ENCODE results near the gene C19orf38.

DNA sequence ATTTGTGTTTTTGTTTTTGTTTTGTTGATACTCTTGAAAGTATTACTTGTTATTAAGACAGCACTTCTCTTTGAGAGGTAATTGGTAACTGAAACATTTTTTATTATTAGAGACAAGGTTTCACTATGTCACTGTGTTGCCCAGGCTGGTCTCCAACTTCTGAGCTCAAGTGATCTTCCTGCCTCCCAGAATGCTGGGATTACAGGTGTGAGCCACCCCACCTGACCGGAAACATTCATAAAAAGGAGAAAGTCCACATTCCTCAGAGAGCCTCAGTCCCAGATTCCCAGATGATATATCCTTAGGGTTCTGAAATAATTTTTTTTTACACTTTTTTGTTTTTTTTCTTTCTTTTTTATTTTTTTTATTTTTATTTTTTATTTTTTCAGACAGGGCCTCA is 25.8 kb downstream of the C19orf38 start:
- TF ChIP-seq, protein P1, sequence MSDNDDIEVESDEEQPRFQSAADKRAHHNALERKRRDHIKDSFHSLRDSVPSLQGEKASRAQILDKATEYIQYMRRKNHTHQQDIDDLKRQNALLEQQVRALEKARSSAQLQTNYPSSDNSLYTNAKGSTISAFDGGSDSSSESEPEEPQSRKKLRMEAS (IDR thresholded peaks at IDR 0.05; ENCODE audit: low read depth) = no peak
- TF ChIP-seq, protein P2, sequence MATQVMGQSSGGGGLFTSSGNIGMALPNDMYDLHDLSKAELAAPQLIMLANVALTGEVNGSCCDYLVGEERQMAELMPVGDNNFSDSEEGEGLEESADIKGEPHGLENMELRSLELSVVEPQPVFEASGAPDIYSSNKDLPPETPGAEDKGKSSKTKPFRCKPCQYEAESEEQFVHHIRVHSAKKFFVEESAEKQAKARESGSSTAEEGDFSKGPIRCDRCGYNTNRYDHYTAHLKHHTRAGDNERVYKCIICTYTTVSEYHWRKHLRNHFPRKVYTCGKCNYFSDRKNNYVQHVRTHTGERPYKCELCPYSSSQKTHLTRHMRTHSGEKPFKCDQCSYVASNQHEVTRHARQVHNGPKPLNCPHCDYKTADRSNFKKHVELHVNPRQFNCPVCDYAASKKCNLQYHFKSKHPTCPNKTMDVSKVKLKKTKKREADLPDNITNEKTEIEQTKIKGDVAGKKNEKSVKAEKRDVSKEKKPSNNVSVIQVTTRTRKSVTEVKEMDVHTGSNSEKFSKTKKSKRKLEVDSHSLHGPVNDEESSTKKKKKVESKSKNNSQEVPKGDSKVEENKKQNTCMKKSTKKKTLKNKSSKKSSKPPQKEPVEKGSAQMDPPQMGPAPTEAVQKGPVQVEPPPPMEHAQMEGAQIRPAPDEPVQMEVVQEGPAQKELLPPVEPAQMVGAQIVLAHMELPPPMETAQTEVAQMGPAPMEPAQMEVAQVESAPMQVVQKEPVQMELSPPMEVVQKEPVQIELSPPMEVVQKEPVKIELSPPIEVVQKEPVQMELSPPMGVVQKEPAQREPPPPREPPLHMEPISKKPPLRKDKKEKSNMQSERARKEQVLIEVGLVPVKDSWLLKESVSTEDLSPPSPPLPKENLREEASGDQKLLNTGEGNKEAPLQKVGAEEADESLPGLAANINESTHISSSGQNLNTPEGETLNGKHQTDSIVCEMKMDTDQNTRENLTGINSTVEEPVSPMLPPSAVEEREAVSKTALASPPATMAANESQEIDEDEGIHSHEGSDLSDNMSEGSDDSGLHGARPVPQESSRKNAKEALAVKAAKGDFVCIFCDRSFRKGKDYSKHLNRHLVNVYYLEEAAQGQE (IDR thresholded peaks at IDR 0.05; ENCODE audit: low read depth, low read length) = no peak
- TF ChIP-seq, protein P3, sequence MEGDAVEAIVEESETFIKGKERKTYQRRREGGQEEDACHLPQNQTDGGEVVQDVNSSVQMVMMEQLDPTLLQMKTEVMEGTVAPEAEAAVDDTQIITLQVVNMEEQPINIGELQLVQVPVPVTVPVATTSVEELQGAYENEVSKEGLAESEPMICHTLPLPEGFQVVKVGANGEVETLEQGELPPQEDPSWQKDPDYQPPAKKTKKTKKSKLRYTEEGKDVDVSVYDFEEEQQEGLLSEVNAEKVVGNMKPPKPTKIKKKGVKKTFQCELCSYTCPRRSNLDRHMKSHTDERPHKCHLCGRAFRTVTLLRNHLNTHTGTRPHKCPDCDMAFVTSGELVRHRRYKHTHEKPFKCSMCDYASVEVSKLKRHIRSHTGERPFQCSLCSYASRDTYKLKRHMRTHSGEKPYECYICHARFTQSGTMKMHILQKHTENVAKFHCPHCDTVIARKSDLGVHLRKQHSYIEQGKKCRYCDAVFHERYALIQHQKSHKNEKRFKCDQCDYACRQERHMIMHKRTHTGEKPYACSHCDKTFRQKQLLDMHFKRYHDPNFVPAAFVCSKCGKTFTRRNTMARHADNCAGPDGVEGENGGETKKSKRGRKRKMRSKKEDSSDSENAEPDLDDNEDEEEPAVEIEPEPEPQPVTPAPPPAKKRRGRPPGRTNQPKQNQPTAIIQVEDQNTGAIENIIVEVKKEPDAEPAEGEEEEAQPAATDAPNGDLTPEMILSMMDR (IDR thresholded peaks at IDR 0.05) = no peak
- TF ChIP-seq POLR2AphosphoS5 (IDR thresholded peaks at IDR 0.05; ENCODE audit: low read depth, low read length) = no peak
- TF ChIP-seq, protein P4, sequence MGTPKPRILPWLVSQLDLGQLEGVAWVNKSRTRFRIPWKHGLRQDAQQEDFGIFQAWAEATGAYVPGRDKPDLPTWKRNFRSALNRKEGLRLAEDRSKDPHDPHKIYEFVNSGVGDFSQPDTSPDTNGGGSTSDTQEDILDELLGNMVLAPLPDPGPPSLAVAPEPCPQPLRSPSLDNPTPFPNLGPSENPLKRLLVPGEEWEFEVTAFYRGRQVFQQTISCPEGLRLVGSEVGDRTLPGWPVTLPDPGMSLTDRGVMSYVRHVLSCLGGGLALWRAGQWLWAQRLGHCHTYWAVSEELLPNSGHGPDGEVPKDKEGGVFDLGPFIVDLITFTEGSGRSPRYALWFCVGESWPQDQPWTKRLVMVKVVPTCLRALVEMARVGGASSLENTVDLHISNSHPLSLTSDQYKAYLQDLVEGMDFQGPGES (IDR thresholded peaks at IDR 0.05; ENCODE audit: low read depth, low read length) = no peak
- TF ChIP-seq RCOR1 (IDR thresholded peaks at IDR 0.05; ENCODE audit: low read length) = no peak
- TF ChIP-seq RAD21 (IDR thresholded peaks at IDR 0.05; ENCODE audit: low read length) = no peak
- TF ChIP-seq GABPA (IDR thresholded peaks at IDR 0.05; ENCODE audit: low read depth) = no peak
- no peak for TF ChIP-seq TAF1 (IDR thresholded peaks at IDR 0.05; ENCODE audit: borderline replicate concordance, low read depth, low read length)
- TF ChIP-seq JUND (IDR thresholded peaks at IDR 0.05) = no peak
